Body of pancreas (tissue), 4 donors: ENCODE measurements around the gene SLC26A11. TPM values are rescaled to one million over a fixed set of nuclear protein-coding genes. Genes with fewer than 3 reads are reported as not detected.

Experiments used
- ATAC-seq: fragments of 150-250 bp; one replicate; pipeline ENCODE4 v1.9.1; 2016
- DNase-seq, 4 donors: peaks; one replicate each; pipeline ENCODE4 v3.0.0-alpha.2; 2019
- H3K27ac ChIP-seq, 4 donors: fragments of 200-600 bp; sonication (generic); 1 replicate in 3 of 4; 2 replicates in 1 of 4; pipeline versions ENCODE4 v1.5.1 to v1.6.1; 2016 to 2019; ENCODE audit warnings: mild to moderate bottlenecking in 1 of 4, mixed read lengths in 1 of 4, moderate library complexity in 1 of 4
- H3K27me3 ChIP-seq, 2 donors: fragments of 200-600 bp; sonication (generic); one replicate each; pipeline ENCODE4 v1.6.0; 2016; ENCODE audit warnings: mild to moderate bottlenecking in 1 of 2
- H3K36me3 ChIP-seq, 2 donors: fragments of 200-600 bp; sonication (generic); replicated peaks in 1 of 2; 2 replicates each; pipeline ENCODE4 v1.5.1; 2016; ENCODE audit warnings: low read depth in 2 of 2; ENCODE audit not compliant: insufficient read depth in 1 of 2
- H3K4me1 ChIP-seq: fragments of 200-600 bp; sonication (generic); one replicate; pipeline ENCODE4 v1.6.0; 2016
- H3K4me3 ChIP-seq, 2 donors: fragments of 200-600 bp; sonication (generic); 1 replicate in 1 of 2; 2 replicates in 1 of 2; pipeline ENCODE4 v1.5.1; 2016 to 2019
- H3K9me3 ChIP-seq, 3 donors: fragments of 200-600 bp; sonication (generic); 1 replicate in 2 of 3; 2 replicates in 1 of 3; pipeline ENCODE4 v1.5.1; 2016
- POLR2A ChIP-seq, 3 donors: fragments of 450-650 bp; IDR thresholded peaks; one replicate each; pipeline ENCODE4 v1.6.1; 2016; ENCODE audit warnings: antibody characterized with exemption in 3 of 3, mild to moderate bottlenecking in 2 of 3
- whole genome bisulfite sequencing, 2 donors: methylation state at CpG; one replicate each; pipeline ENCODE4 v1.1.5; 2017; 5-methylcytosine and 5-hydroxymethylcytosine counted together
- intact Hi-C: fragments of 100-400 bp; cut with DNase I; formaldehyde crosslinking; loops from one replicate; pipeline ENCODE4 v1.15.1; 2023
- total RNA-seq, 2 donors: library from RNA; depleted of rRNA; stranded (reverse); fragments of >200 nt; gene quantifications; one replicate each; pipeline ENCODE4 v1.1.0, GENCODE V29; 2016
- TF ChIP-seq, protein P1 (sequence below), 7 experiments: fragments of 450-650 bp in 4 of 7; fragments of 200-600 bp in 3 of 7; sonication (generic) in 3 of 7; IDR thresholded peaks; one replicate each; pipeline ENCODE4 v1.5.1; 2016 to 2019; ENCODE audit warnings: antibody characterized with exemption in 7 of 7

The SLC26A11 gene
- total RNA-seq, 2 donors from 2014 or later = 7.5 to 11.5 TPM

DNA sequence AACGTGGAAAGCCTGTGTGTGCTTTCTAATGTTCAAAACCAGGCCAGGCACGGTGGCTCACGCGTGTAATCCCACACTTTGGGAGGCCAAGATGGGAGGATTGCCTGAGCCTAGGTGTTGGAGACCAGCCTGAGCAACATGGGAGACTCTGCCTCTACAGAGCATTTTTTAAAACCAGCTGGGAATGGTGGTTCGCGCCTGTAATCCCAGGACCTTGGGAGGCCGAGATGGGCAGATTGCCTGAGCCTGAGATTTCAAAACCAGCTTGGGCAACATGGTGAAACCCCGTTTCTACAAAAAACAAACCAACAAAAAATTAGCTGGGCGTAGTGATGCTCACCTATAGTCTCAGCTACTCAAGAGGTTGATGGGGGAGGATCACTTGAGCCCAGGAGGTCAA, 66.8 kb downstream of the SLC26A11 start:
- intact Hi-C loops = no loop called here
- Histone ChIP-seq H3K4me1 (no peaks in the 10 kb centered on the region), H3K27me3 (no peaks in the 10 kb centered on the region), H3K27ac (no peak overlapping the region), H3K4me3 (no peak overlapping the region), H3K36me3 (peaks cover 23 to 33% of the 10 kb centered on the region in 2 donors), H3K9me3 (no peaks in the 10 kb centered on the region)
- no peak for DNase-seq
- ATAC-seq = no peak
- WGBS, 2 donors = 79 to 92% methylated on average over 6 to 9 of the region's 9 CpGs
- TF ChIP-seq, protein P1, sequence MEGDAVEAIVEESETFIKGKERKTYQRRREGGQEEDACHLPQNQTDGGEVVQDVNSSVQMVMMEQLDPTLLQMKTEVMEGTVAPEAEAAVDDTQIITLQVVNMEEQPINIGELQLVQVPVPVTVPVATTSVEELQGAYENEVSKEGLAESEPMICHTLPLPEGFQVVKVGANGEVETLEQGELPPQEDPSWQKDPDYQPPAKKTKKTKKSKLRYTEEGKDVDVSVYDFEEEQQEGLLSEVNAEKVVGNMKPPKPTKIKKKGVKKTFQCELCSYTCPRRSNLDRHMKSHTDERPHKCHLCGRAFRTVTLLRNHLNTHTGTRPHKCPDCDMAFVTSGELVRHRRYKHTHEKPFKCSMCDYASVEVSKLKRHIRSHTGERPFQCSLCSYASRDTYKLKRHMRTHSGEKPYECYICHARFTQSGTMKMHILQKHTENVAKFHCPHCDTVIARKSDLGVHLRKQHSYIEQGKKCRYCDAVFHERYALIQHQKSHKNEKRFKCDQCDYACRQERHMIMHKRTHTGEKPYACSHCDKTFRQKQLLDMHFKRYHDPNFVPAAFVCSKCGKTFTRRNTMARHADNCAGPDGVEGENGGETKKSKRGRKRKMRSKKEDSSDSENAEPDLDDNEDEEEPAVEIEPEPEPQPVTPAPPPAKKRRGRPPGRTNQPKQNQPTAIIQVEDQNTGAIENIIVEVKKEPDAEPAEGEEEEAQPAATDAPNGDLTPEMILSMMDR (IDR thresholded peaks at IDR 0.05) = no peak

DNA sequence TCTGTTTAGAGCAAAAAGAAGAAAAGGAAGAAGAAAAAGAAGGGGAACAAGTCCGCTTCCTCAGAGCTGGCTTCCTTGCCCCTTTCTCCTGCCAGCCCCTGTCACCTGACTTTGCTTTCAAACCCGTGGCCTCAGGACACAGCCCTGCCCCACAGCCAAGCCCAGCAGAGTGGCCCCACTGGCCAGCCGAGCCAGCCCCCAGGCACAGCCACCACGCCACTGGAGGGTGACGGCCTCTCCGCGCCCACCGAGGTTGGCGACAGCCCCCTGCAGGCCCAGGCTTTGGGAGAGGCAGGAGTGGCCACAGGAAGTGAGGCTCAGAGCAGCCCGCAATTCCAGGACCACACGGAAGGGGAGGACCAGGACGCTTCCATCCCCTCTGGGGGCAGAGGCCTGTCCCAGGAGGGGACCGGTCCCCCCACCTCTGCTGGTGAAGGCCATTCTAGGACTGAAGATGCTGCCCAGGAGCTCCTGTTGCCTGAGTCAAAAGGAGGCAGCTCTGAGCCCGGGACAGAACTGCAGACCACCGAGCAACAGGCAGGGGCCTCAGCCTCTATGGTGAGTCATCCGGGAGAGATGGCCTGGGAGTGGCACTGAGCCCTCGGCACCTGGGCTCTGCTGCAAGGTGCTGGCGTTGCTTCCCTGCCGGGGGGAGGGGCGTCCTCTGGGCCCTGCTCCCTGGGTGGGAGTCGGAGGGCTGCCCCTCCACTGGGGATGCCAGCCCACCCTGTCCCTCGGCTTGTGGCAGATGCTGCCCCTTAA, 67.8 kb downstream of the SLC26A11 start:
- 85 to 93% methylated on average over 9 to 22 of the region's 22 CpGs for WGBS, 2 donors
- DNase-seq (no peak), ATAC-seq (no peak)
- no peak overlapping the region for H3K27ac ChIP-seq
- H3K9me3 ChIP-seq = no peaks in the 10 kb centered on the region
- H3K36me3 ChIP-seq = peaks cover 25 to 40% of the 10 kb centered on the region in 2 donors
- H3K4me3 ChIP-seq = no peak overlapping the region
- no peaks in the 10 kb centered on the region for H3K27me3 ChIP-seq
- intact Hi-C loops = no loop called here
- TF ChIP-seq, protein P1 (IDR thresholded peaks at IDR 0.05) = no peak
- TF ChIP-seq POLR2A (IDR thresholded peaks at IDR 0.05) = no peak
- no peaks in the 10 kb centered on the region for H3K4me1 ChIP-seq

DNA sequence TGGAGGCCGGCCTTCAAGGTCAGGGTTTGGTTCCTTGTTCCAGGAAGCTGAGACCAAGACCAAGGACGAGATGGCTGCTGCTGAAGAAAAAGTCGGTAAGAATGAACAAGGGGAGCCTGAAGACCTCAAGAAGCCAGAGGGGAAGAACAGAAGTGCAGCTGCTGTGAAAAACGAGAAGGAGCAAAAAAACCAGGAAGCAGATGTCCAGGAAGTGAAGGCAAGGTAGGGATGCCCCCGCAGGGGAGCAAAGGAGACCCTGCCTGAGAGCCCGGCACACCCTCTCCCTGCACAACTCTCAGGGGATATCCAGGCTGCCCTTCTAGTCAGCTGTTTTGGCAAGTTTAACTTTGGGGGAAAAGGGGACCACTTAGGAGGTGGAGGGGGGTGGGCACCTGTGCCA, 69.4 kb downstream of the SLC26A11 start:
- no peaks in the 10 kb centered on the region for H3K4me1 ChIP-seq
- intact Hi-C loops = no loop called here
- no peak for DNase-seq
- H3K36me3 ChIP-seq = peaks cover 28 to 41% of the 10 kb centered on the region in 2 donors
- H3K9me3 ChIP-seq = no peaks in the 10 kb centered on the region
- no peak for ATAC-seq
- no peaks in the 10 kb centered on the region for H3K27me3 ChIP-seq
- no peak overlapping the region for H3K27ac ChIP-seq
- H3K4me3 ChIP-seq = no peak overlapping the region
- no peak for TF ChIP-seq POLR2A (IDR thresholded peaks at IDR 0.05)
- TF ChIP-seq, protein P1 (IDR thresholded peaks at IDR 0.05) = no peak
- 55 to 63% methylated on average over 6 of the region's 6 CpGs for WGBS, 2 donors

GRCh38 chr17:80290156-80290555, 69.9 kb downstream of the SLC26A11 start:
- Histone ChIP-seq H3K27ac (no peak overlapping the region), H3K4me3 (no peak overlapping the region), H3K36me3 (peaks cover 33 to 46% of the 10 kb centered on the region in 2 donors), H3K9me3 (no peaks in the 10 kb centered on the region), H3K4me1 (no peaks in the 10 kb centered on the region), H3K27me3 (no peaks in the 10 kb centered on the region)
- DNase-seq (no peak), ATAC-seq (no peak)
- WGBS, 2 donors = 83 to 85% methylated on average over 24 to 25 of the region's 25 CpGs
- no peak for TF ChIP-seq POLR2A (IDR thresholded peaks at IDR 0.05)
- TF ChIP-seq, protein P1 (IDR thresholded peaks at IDR 0.05) = no peak
- intact Hi-C loops = no loop called here

- TF ChIP-seq, protein P1 (IDR thresholded peaks at IDR 0.05) = no peak
- no peak for TF ChIP-seq POLR2A (IDR thresholded peaks at IDR 0.05)
- 94 to 98% methylated on average over 6 of the region's 6 CpGs for WGBS, 2 donors
- peaks cover 43 to 48% of the 10 kb centered on the region in 2 donors for H3K36me3 ChIP-seq
Measured at GRCh38 chr17:80291260-80291659, 71.0 kb downstream of the SLC26A11 start.

More at GRCh38 chr17:80291260-80291659, 71.0 kb downstream of the SLC26A11 start:
- H3K27me3 ChIP-seq = no peaks in the 10 kb centered on the region
- H3K27ac ChIP-seq = no peak overlapping the region
- no peaks in the 10 kb centered on the region for H3K9me3 ChIP-seq
- no peaks in the 10 kb centered on the region for H3K4me1 ChIP-seq
- ATAC-seq = no peak
- H3K4me3 ChIP-seq = no peak overlapping the region
- intact Hi-C loops = no loop called here
- no peak for DNase-seq
